Stimulated activated naive B cell treated with anti-CD40 and anti-IgM and Interleukin-4, amounts not matched to agents 10 μg/mL and 1 μg/mL and 100 μg/mL, for 72 hours (primary cell): ENCODE measurements around the gene RRP8.

Experiments used
- ATAC-seq, 2 donors: fragments of 150-1000 bp; cut with Tn5 transposase; replicated peaks; 2 replicates each; pipeline ENCODE4 v1.10.0; 2021; ENCODE audit warnings: moderate library complexity in 1 of 2
- DNase-seq: peaks from one replicate; pipeline ENCODE4 v3.0.0; 2021
- H3K27ac Mint-ChIP-seq: one replicate; pipeline ENCODE4 v1.8.0; 2022; ENCODE audit warnings: mild to moderate bottlenecking, mixed read lengths
- H3K27me3 Mint-ChIP-seq, 2 donors: one replicate each; pipeline ENCODE4 v1.8.0; 2022; ENCODE audit warnings: mixed read lengths in 2 of 2
- H3K36me3 Mint-ChIP-seq, 2 donors: one replicate each; pipeline ENCODE4 v1.8.0; 2022; ENCODE audit warnings: mixed read lengths in 2 of 2, mild to moderate bottlenecking in 1 of 2
- H3K4me1 Mint-ChIP-seq, 2 donors: one replicate each; pipeline ENCODE4 v1.8.0; 2022; ENCODE audit warnings: mixed read lengths in 2 of 2, mild to moderate bottlenecking in 1 of 2
- H3K4me3 Mint-ChIP-seq, 2 donors: one replicate each; pipeline ENCODE4 v1.8.0; 2022; ENCODE audit warnings: mild to moderate bottlenecking in 2 of 2, mixed read lengths in 2 of 2, moderate library complexity in 1 of 2
- H3K9me3 Mint-ChIP-seq, 2 donors: one replicate each; pipeline ENCODE4 v1.8.0; 2022; ENCODE audit warnings: mixed read lengths in 2 of 2, mild to moderate bottlenecking in 1 of 2

RRP8 gene

DNA sequence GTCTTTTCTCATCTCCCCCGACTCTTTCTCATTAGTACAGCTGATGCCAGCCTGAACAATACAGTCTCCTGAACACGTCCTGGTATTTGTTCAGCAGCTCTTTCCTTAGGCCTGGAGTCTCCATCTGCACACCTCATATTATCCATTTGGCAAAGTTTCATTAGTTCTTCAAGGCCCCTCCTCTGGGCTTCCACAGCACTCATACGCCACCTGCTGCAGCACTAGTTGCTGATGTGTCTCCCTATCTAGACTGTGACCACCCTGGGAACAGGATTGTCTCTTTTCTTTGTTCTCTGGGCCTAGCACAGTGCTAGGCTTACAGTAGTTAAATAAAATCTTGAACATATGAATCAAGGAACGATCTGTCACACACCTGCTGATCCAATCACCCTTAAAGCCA, 35.0 kb upstream of the RRP8 start:
- no peaks in the 10 kb centered on the region for H3K9me3 Mint-ChIP-seq
- no peaks in the 10 kb centered on the region for H3K27me3 Mint-ChIP-seq
- peaks cover 4 to 5% of the 10 kb centered on the region in 2 donors for H3K4me1 Mint-ChIP-seq
- ATAC-seq (no peak), DNase-seq (no peak)
- no peaks in the 10 kb centered on the region for H3K36me3 Mint-ChIP-seq
- H3K4me3 Mint-ChIP-seq = no peak overlapping the region
- no peak overlapping the region for H3K27ac Mint-ChIP-seq

DNA sequence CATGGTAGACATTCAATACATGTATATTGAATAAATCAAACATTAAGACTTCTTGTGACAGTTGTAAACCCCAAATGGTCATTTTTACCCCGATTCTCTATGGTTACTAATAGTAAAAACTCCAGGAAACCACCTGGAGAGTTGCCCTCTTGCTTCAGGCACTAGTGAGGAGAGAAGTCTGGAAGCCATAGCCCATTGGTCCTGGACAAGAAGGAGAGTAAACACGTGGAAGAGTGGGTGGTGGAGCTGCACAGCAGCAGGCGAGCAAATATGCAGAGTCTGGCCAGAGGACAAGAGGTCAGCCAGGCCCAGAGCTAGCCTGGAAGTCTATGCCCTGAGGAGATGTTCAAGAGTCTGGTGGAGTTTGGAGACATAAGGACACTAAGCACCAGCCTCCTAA, 34.5 kb upstream of the RRP8 start:
- no peaks in the 10 kb centered on the region for H3K36me3 Mint-ChIP-seq
- ATAC-seq (no peak), DNase-seq (no peak)
- no peaks in the 10 kb centered on the region for H3K27me3 Mint-ChIP-seq
- peaks cover 4 to 5% of the 10 kb centered on the region in 2 donors for H3K4me1 Mint-ChIP-seq
- no peak overlapping the region for H3K4me3 Mint-ChIP-seq
- H3K9me3 Mint-ChIP-seq = no peaks in the 10 kb centered on the region
- no peak overlapping the region for H3K27ac Mint-ChIP-seq

DNA sequence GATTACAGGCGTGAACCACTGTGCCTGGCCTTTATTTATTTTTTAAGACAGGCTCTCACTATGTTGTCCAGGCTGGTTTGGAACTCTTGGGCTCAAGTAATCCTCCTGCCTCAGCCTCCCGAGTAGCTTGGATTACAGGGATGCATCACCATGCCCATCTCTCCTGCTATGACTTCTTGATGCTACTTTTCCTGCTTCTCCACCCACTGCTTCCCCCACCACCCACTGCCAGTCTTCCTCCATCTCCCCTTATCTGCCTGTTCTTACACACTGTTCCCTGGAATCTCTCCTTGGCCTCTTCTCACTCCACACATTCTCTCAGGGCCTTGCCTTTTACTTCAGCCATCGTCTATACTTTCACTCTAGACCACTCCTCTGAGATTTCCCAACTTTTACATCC, 33.1 kb upstream of the RRP8 start:
- DNase-seq (no peak), ATAC-seq (no peak)
- Mint-ChIP-seq H3K4me1 (peaks cover 4 to 7% of the 10 kb centered on the region in 2 donors), H3K9me3 (no peaks in the 10 kb centered on the region), H3K27me3 (no peaks in the 10 kb centered on the region), H3K27ac (no peak overlapping the region), H3K36me3 (no peaks in the 10 kb centered on the region), H3K4me3 (no peak overlapping the region)

DNA sequence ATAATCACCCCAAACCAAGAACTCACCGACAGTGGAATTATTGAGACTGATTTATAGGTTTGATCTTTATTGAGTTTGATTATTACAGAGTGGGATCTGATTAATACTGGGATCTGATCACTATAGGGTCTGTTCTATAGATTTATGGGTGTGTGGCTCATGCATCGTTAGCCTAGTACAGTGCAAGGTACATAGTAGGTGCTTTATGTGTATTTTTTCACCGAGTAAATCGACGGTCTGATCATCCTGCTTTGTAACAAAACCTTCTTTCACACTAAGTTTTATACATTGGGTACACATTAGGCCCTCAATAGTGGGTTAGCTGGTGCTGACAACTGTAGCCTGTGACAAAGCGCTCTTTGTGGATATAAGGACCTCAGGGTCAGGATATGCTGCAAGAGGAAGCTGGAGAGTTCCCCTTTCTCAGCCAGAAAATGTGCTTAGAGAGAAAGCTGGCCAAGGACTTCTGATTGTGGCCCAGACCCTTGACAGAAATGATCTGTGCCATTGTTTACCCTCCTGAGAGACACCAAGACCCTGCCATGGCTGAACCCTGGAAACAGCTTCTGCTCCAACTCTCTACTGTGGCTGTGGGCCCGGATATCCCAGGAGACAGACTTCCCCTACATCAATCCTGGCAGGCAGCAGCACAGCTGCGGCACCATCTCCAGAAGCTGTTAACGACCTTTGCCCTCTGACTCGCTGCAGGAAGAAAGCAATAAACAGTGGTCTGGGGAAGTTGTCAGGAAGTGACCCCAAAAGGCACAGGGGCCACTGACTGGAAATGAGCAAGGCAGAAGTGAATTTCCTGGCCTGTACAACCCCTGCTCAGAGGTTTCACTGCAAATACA, 31.9 kb upstream of the RRP8 start:
- ATAC-seq (peak in 1 of 2 donors; percentile 38), DNase-seq (no peak)
- H3K4me3 Mint-ChIP-seq = no peak overlapping the region
- H3K27me3 Mint-ChIP-seq = no peaks in the 10 kb centered on the region
- no peak overlapping the region for H3K27ac Mint-ChIP-seq
- no peaks in the 10 kb centered on the region for H3K9me3 Mint-ChIP-seq
- peaks cover 4 to 11% of the 10 kb centered on the region in 2 donors for H3K4me1 Mint-ChIP-seq
- no peaks in the 10 kb centered on the region for H3K36me3 Mint-ChIP-seq

DNA sequence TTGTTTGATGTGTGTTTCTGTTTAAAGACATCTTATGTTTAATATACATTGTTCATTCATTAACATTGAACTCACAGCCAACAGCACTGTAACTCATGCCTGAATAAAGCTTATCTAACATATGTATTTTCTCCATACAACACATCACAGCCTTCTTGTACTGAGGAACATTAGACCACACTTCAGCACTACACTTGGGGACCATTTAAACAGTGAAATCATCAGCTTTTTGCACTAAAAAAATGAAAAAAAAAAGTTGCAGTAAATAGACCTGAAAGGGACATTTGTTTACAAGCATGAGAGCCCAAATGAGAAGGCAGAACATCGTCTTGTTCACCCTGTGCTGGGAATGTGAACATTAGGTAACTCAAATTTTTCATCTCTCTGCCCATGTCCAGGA, 31.1 kb upstream of the RRP8 start:
- H3K36me3 Mint-ChIP-seq = no peaks in the 10 kb centered on the region
- DNase-seq (no peak), ATAC-seq (no peak)
- no peak overlapping the region for H3K4me3 Mint-ChIP-seq
- H3K9me3 Mint-ChIP-seq = no peaks in the 10 kb centered on the region
- H3K27me3 Mint-ChIP-seq = no peaks in the 10 kb centered on the region
- no peak overlapping the region for H3K27ac Mint-ChIP-seq
- H3K4me1 Mint-ChIP-seq = peaks cover 2 to 8% of the 10 kb centered on the region in 2 donors

DNA sequence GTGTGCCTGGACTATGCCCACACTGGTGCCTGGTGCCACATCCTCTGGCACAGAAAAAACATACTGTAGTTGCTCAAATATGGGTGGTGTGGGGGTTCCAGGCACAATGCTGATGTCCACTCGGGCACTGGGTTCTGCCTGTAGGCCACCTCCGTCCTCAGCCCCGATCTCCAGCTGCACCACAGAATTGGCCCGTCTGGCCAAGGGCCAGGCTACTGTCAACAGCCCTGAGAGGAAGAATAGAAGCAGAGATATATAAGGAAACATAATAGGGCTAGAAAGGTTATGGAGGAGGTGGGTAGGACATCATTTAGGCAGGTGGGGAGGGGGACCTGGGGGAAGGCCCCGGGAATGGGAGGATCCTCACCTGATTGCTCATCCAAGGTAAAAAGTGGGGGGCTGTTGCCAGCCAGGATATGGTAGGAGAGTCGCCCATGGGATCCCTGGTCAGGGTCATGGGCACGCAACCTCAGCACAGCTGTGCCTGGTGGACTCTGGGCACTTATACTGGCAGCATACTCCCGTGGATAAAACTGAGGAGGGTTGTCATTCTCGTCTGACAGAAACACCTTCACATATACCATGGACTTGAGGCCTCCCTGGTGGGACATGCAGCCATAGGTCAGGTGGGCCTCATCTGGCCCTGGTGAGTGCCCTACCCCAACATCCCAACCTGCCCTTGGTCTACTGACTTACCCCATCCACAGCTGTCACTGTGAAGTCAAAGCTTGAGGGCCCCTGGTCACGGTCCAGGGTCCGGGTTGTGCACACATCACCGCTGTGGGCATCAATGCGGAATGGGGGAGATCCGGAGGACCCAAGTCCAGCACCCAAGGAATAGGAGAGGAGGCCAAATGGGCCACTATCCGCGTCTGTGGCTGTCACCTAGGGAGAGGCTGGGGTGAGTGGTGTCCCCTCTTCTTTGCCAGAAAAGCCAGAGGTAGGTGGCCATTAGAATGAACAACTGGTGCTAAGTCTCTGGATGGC, 30.3 kb upstream of the RRP8 start:
- no peak for DNase-seq
- no peaks in the 10 kb centered on the region for H3K36me3 Mint-ChIP-seq
- H3K9me3 Mint-ChIP-seq = no peaks in the 10 kb centered on the region
- no peaks in the 10 kb centered on the region for H3K27me3 Mint-ChIP-seq
- no peak for ATAC-seq
- H3K4me3 Mint-ChIP-seq = no peak overlapping the region
- no peak overlapping the region for H3K27ac Mint-ChIP-seq
- peaks cover 0 to 5% of the 10 kb centered on the region in 2 donors for H3K4me1 Mint-ChIP-seq

DNA sequence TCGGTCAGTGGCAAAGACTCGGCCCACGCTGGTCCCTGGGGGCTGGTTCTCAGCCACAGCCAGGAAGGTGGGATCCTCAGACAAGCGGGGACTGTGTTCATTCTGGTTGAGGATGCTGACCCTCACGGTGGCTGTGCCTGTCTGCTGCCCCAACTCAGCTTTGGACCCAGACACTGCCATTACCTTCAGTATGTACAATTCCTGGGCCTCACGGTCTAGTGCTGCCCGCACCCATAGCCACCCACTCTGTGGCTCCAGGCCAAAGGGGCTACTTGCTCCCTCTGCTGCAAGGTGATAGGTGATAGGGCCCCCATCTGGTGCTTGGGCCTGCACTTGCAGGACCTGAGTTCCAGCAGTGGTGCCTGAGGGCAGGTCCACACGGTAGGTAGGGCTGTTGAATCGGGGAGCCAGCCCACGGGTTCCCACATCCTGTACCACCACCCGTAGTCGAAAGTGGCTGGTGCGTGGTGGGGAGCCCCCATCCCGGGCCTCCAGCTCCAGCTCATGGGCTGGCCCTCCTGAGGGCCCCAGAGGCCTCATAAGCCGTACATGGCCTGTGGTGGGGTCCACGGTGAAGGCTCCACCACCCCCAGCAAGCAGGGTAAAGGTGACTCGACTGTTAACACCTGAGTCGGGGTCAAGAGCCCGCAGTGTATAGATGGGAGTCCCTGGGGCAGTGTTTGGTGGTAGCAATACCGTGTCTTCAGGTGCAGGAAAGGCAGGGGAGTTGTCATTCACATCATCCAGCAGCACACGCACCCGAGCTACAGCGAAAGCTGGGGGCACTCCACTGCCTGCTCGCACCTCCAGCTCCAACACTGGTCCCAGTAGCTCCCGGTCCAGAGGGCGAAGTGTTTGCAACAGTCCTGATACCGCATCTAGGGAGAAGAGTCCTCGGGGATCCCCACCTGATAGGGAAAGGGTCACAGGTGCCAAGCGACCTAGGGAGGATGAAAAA, 29.0 kb upstream of the RRP8 start:
- Mint-ChIP-seq H3K9me3 (no peaks in the 10 kb centered on the region), H3K36me3 (no peaks in the 10 kb centered on the region), H3K27ac (no peak overlapping the region), H3K4me1 (peaks cover 7 to 17% of the 10 kb centered on the region in 2 donors), H3K4me3 (no peak overlapping the region), H3K27me3 (no peaks in the 10 kb centered on the region)
- ATAC-seq (no peak), DNase-seq (no peak)

DNA sequence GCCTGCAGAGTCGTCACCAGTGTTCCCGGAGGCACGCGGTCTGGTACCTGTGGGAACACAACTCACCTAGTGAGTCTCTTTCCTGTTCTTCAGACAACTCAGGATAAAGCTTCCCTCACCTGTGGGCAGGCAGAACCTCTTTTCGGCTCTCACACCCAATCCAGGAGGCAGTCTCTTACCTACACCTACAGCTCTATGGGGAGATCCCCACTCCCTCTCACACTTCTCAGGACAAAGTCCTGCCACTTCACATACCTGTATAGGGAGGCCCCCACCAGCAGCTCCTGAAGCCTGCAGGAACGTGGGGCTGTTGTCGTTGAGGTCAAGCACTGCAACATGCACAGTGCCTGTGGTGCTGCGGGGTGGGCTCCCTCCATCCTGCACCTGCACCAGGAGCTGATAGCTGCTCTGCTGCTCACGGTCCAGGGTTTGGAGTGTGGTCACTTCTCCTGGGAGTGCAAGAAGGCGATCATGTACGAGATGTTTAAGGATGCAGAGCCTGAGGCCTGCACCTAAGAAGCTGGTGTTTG, 28.0 kb upstream of the RRP8 start:
- peak overlapping the region; percentile 75 for H3K27ac Mint-ChIP-seq
- ATAC-seq (no peak), DNase-seq (no peak)
- H3K4me3 Mint-ChIP-seq = no peak overlapping the region
- no peaks in the 10 kb centered on the region for H3K27me3 Mint-ChIP-seq
- H3K9me3 Mint-ChIP-seq = no peaks in the 10 kb centered on the region
- H3K4me1 Mint-ChIP-seq = peaks cover 12 to 26% of the 10 kb centered on the region in 2 donors
- H3K36me3 Mint-ChIP-seq = no peaks in the 10 kb centered on the region

DNA sequence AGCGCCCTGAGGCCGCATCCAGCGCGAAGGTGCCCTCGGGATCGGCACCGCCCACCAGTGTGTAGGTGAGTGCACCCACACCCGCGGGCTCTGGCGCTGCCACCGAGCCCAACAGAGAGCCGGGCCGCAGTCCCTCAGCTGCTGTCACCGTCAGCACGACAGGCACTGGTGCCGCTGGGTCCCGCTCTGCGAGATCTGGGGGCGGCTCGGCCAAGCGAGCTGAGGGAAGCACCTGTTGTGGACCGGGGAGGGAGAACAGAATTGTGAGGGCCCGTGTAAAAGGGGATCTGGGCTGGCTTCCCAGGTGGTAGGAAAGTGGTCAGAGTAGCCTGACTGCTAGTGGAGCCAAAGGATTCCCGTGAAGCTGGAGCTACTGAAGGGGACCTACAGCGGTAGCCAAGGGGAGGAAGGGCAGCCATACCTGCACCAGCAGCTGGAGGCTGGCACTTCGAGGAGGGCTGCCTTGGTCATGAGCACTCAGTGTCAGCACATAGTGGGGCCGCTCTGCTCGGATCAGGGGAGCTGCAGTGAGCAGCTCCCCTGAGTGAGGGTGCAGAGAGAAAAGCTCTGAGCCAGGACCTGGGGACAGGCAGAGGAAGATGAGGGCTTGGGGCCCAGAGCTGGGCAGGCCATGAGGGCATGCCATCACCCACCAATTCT, 27.3 kb upstream of the RRP8 start:
- H3K36me3 Mint-ChIP-seq = no peaks in the 10 kb centered on the region
- DNase-seq (no peak), ATAC-seq (no peak)
- H3K27ac Mint-ChIP-seq = no peak overlapping the region
- peaks cover 14 to 27% of the 10 kb centered on the region in 2 donors for H3K4me1 Mint-ChIP-seq
- H3K27me3 Mint-ChIP-seq = no peaks in the 10 kb centered on the region
- H3K4me3 Mint-ChIP-seq = no peak overlapping the region
- no peaks in the 10 kb centered on the region for H3K9me3 Mint-ChIP-seq

DNA sequence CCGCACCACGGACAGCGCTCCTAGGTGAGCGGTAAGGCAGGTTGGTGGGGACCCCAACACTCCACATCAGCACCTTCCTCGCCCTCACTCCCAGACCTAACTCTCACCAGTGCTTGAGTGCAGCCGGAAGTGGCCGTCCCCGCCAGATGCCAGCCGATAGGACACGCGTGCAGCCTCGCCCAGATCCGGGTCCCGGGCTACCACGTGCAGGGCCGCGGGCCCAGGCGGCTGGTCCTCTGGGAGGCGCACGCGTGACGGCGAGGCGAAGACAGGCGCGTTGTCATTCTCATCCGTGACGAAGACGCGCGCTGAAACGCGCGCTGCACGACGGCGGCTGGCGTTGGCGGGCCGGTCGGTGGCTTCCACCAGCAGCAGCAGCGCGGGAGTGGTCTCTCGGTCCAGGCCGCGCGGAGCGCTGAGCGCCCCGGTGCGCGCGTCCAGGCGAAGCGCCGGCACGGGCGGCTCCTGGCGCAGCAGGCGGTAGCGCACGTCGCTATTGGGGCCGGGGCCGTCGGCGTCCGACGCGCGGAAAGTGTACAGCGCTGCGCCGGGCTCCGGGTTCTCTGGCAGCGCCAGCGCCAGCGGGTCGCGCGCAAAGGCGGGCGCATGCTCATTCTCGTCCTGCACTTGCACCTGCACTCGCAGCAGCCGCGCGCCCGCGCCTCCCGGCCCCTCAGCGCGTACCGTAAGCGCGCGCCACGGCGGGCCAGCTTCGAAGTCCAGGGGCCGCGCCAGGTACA, 26.6 kb upstream of the RRP8 start:
- Mint-ChIP-seq H3K36me3 (no peaks in the 10 kb centered on the region), H3K4me1 (peaks cover 14 to 27% of the 10 kb centered on the region in 2 donors), H3K27me3 (no peaks in the 10 kb centered on the region), H3K9me3 (no peaks in the 10 kb centered on the region), H3K27ac (no peak overlapping the region), H3K4me3 (no peak overlapping the region)
- DNase-seq (no peak), ATAC-seq (no peak)

DNA sequence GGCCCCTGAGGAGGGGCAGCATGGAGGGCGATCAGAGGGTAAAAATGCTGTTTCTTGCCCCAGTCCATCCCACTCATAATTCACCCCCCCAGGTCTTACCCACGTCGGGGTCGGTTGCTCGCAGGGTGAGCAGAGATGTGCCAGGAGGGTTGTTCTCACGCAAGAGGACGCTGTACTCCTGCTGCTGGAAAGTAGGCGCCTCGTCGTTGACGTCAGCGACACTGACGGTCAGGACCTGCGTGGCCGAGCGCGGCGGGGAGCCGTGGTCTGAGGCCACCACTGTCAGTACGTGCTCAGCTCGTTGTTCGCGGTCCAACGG, 26.1 kb upstream of the RRP8 start:
- Mint-ChIP-seq H3K9me3 (no peaks in the 10 kb centered on the region), H3K27me3 (no peaks in the 10 kb centered on the region), H3K36me3 (no peaks in the 10 kb centered on the region), H3K4me1 (peaks cover 14 to 27% of the 10 kb centered on the region in 2 donors), H3K27ac (no peak overlapping the region), H3K4me3 (no peak overlapping the region)
- DNase-seq = no peak
- no peak for ATAC-seq

DNA sequence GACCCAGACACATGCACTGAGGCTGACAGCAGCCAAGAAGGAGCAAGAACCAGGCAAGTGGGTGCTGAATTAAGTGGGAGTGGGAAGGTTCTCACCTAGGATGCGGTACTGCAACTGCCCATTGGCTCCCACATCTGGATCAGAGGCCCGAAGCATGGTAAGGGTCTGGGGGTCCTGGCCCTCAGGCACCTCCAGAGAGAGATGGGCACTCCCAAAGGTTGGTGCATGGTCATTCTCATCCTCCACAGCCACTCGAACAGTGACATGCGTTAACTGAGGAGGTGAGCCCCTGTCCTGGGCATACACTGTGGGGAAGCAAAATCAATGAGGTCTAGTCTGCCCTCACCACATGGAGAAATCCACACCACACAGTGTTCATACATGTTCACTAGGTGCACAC, 25.1 kb upstream of the RRP8 start:
- peaks cover 14 to 27% of the 10 kb centered on the region in 2 donors for H3K4me1 Mint-ChIP-seq
- H3K9me3 Mint-ChIP-seq = no peaks in the 10 kb centered on the region
- H3K27me3 Mint-ChIP-seq = no peaks in the 10 kb centered on the region
- H3K27ac Mint-ChIP-seq = no peak overlapping the region
- H3K36me3 Mint-ChIP-seq = no peaks in the 10 kb centered on the region
- no peak for DNase-seq
- no peak for ATAC-seq
- H3K4me3 Mint-ChIP-seq = no peak overlapping the region

DNA sequence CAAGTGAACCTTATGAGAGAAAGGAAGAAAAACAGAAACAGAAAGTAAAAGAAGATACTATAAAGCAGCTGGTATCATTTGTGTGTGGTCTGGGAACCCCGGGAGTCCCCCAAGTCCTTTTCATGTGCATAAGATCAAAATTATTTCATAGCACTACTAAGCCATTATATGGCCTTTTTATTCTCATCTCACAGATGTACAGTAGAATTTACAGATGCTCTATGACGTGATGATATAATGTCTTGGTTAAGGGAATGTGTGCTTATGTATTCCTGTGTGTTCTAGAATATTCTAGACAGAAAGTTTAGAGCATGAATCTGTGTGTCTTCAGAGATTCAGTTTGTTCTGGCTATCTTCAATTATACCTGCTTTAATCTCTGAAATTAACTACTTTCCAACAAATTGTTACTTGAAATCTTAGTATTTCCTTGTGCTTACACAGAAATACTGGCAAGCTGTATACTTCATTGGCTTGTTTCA, 24.4 kb upstream of the RRP8 start:
- Mint-ChIP-seq H3K9me3 (no peaks in the 10 kb centered on the region), H3K36me3 (no peaks in the 10 kb centered on the region), H3K4me3 (peak overlapping the region in 1 of 2 donors; percentile 47), H3K27me3 (no peaks in the 10 kb centered on the region), H3K27ac (peak overlapping the region; percentile 87), H3K4me1 (peaks cover 14 to 27% of the 10 kb centered on the region in 2 donors)
- ATAC-seq (peak; percentile 73 to 77), DNase-seq (no peak)
